ENCODE results near the gene PRUNE1.

PRUNE1 gene

GRCh38 chr1:150979092-150980056, 28.9 kb upstream of the PRUNE1 start:
- no peaks in the 10 kb centered on the region for H4K20me1 ChIP-seq (ENCODE audit: insufficient read depth, low read length, poor library complexity, severe bottlenecking)
- H3K4me1 ChIP-seq (ENCODE audit: insufficient read depth, low read length, poor library complexity, severe bottlenecking), result peaks cover 34% of the 10 kb centered on the region
- H3K9ac ChIP-seq (ENCODE audit: low read depth, low read length, poor library complexity, severe bottlenecking), result no peak overlapping the region
- TF ChIP-seq, protein P1, sequence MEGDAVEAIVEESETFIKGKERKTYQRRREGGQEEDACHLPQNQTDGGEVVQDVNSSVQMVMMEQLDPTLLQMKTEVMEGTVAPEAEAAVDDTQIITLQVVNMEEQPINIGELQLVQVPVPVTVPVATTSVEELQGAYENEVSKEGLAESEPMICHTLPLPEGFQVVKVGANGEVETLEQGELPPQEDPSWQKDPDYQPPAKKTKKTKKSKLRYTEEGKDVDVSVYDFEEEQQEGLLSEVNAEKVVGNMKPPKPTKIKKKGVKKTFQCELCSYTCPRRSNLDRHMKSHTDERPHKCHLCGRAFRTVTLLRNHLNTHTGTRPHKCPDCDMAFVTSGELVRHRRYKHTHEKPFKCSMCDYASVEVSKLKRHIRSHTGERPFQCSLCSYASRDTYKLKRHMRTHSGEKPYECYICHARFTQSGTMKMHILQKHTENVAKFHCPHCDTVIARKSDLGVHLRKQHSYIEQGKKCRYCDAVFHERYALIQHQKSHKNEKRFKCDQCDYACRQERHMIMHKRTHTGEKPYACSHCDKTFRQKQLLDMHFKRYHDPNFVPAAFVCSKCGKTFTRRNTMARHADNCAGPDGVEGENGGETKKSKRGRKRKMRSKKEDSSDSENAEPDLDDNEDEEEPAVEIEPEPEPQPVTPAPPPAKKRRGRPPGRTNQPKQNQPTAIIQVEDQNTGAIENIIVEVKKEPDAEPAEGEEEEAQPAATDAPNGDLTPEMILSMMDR (conservative IDR thresholded peaks at IDR 0.05; ENCODE audit: low read length), result peak; percentile 100
- no peak for TF ChIP-seq EZH2phosphoT487 (IDR thresholded peaks at IDR 0.05; ENCODE audit: borderline replicate concordance)
- no peaks in the 10 kb centered on the region for H3K36me3 ChIP-seq (ENCODE audit: insufficient read depth, low read length)
- H3K79me2 ChIP-seq (ENCODE audit: insufficient read depth, low read length), result peaks cover under 1% of the 10 kb centered on the region; the same call in 1 of the 2 replicates
- H3K9me2 ChIP-seq (replicated peaks; ENCODE audit: low read depth, low read length), result no peaks in the 10 kb centered on the region
- no peaks in the 10 kb centered on the region for H3K27me3 ChIP-seq (ENCODE audit: insufficient read depth, low read length, poor library complexity, severe bottlenecking)
- peak overlapping the region; percentile 51 for H3K4me3 ChIP-seq (ENCODE audit: low read length, poor library complexity, severe bottlenecking)
- peak overlapping the region; percentile 24 for H3K4me2 ChIP-seq (ENCODE audit: low read depth, low read length, poor library complexity, severe bottlenecking)
- H3K9me3 ChIP-seq (ENCODE audit: insufficient read depth, low read depth, low read length), result no peaks in the 10 kb centered on the region
- peaks cover 5% of the 10 kb centered on the region; the same call in 1 of the 2 replicates for H3F3A ChIP-seq (ENCODE audit: low read depth)
- peak overlapping the region; percentile 78 for H2AFZ ChIP-seq (ENCODE audit: low read length)

DNA sequence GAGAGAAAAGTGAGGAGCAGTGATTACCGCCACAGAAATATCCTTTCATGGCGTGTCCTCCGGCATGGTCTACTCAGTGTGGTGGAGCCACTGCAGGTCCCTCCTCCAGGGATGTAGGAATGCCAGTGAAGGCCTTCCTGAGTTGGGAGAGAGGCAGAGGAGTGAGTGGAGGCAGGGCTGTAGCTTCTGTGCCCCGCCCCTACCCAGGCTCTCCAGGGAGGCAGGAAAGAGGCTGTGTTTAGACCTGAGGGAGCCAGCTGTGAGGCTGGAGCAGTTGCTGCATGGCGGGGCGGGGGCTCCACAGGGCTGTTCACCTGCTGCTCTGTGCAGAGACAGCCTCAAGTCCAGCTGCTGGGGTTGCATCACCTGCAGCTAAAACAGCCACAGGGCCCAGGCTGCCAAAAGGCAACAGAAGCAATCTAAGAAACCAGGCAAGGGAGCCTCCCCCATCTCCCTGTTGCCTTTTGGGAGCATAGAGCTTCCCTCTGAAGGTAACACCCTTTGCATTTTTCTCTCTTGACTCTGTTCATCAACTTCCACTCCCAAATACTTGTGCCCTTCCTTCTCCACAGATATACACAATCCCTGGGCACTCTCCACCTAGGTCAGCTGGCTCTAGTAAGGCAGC, 27.0 kb upstream of the PRUNE1 start:
- Histone ChIP-seq H3K9ac (ENCODE audit: low read depth, low read length, poor library complexity, severe bottlenecking) (no peak overlapping the region), H4K20me1 (ENCODE audit: insufficient read depth, low read length, poor library complexity, severe bottlenecking) (no peaks in the 10 kb centered on the region), H3K36me3 (ENCODE audit: insufficient read depth, low read length) (no peaks in the 10 kb centered on the region), H3K79me2 (ENCODE audit: insufficient read depth, low read length) (no peaks in the 10 kb centered on the region), H3K27me3 (ENCODE audit: insufficient read depth, low read length, poor library complexity, severe bottlenecking) (no peaks in the 10 kb centered on the region), H3K4me3 (ENCODE audit: low read length, poor library complexity, severe bottlenecking) (no peak overlapping the region), H3K9me2 (replicated peaks; ENCODE audit: low read depth, low read length) (no peaks in the 10 kb centered on the region), H3F3A (ENCODE audit: low read depth) (peaks cover 5% of the 10 kb centered on the region; the same call in 1 of the 2 replicates), H3K4me2 (ENCODE audit: low read depth, low read length, poor library complexity, severe bottlenecking) (no peak overlapping the region), H3K9me3 (ENCODE audit: insufficient read depth, low read depth, low read length) (no peaks in the 10 kb centered on the region), H2AFZ (ENCODE audit: low read length) (no peak overlapping the region), H3K4me1 (ENCODE audit: insufficient read depth, low read length, poor library complexity, severe bottlenecking) (peaks cover 27% of the 10 kb centered on the region)
- TF ChIP-seq EZH2phosphoT487 (IDR thresholded peaks at IDR 0.05; ENCODE audit: borderline replicate concordance), result no peak
- TF ChIP-seq, protein P1 (conservative IDR thresholded peaks at IDR 0.05; ENCODE audit: low read length), result no peak

GRCh38 chr1:150981805-150982712, 26.2 kb upstream of the PRUNE1 start, which contains the start of gene ANXA9:
ANXA9 (plus strand) TSS chr1:150982292; CDS start chr1:150983106, 814 bp downstream.
- no peak within 1 kb of the TSS for H3K4me3 ChIP-seq (ENCODE audit: low read length, poor library complexity, severe bottlenecking)
- no peaks in the 10 kb centered on the region for H3K9me2 ChIP-seq (replicated peaks; ENCODE audit: low read depth, low read length)
- no peak within 1 kb of the TSS for H3K4me2 ChIP-seq (ENCODE audit: low read depth, low read length, poor library complexity, severe bottlenecking)
- no peaks in the 10 kb centered on the region for H3K79me2 ChIP-seq (ENCODE audit: insufficient read depth, low read length)
- H3K9me3 ChIP-seq (ENCODE audit: insufficient read depth, low read depth, low read length), result no peaks in the 10 kb centered on the region
- no peaks in the 10 kb centered on the region for H3K27me3 ChIP-seq (ENCODE audit: insufficient read depth, low read length, poor library complexity, severe bottlenecking)
- H3K9ac ChIP-seq (ENCODE audit: low read depth, low read length, poor library complexity, severe bottlenecking), result peak within 1 kb of the TSS; percentile 29
- no peaks in the 10 kb centered on the region; the same call in 1 of the 2 replicates for H3F3A ChIP-seq (ENCODE audit: low read depth)
- H3K36me3 ChIP-seq (ENCODE audit: insufficient read depth, low read length), result no peaks in the 10 kb centered on the region
- no peak within 1 kb of the TSS for H2AFZ ChIP-seq (ENCODE audit: low read length)
- H4K20me1 ChIP-seq (ENCODE audit: insufficient read depth, low read length, poor library complexity, severe bottlenecking), result no peaks in the 10 kb centered on the region
- H3K4me1 ChIP-seq (ENCODE audit: insufficient read depth, low read length, poor library complexity, severe bottlenecking), result peaks cover 19% of the 10 kb centered on the region
- no peak for TF ChIP-seq EZH2phosphoT487 (IDR thresholded peaks at IDR 0.05; ENCODE audit: borderline replicate concordance)
